Cardiac fibroblast (primary cell): ENCODE data around the gene CLDN3.

Experiments used
- DNase-seq, 2 donors: peaks; one replicate each; pipeline versions ENCODE4 v3.0.0 to v3.0.0-alpha.2; 2010; ENCODE audit warnings: low read depth in 2 of 2
- H3K4me3 ChIP-seq, 2 donors: replicated peaks in 1 of 2; 1 replicate in 1 of 2; 2 replicates in 1 of 2; pipeline ENCODE4 v1.5.1; 2011; ENCODE audit warnings: low read depth in 2 of 2, low read length in 2 of 2, mild to moderate bottlenecking in 2 of 2, moderate library complexity in 1 of 2
- TF ChIP-seq, protein P1 (sequence below): IDR thresholded peaks from one replicate; pipeline ENCODE4 v1.5.1; 2011; ENCODE audit warnings: low read depth, mild to moderate bottlenecking, low read length, inconsistent platforms

CLDN3 gene

DNA sequence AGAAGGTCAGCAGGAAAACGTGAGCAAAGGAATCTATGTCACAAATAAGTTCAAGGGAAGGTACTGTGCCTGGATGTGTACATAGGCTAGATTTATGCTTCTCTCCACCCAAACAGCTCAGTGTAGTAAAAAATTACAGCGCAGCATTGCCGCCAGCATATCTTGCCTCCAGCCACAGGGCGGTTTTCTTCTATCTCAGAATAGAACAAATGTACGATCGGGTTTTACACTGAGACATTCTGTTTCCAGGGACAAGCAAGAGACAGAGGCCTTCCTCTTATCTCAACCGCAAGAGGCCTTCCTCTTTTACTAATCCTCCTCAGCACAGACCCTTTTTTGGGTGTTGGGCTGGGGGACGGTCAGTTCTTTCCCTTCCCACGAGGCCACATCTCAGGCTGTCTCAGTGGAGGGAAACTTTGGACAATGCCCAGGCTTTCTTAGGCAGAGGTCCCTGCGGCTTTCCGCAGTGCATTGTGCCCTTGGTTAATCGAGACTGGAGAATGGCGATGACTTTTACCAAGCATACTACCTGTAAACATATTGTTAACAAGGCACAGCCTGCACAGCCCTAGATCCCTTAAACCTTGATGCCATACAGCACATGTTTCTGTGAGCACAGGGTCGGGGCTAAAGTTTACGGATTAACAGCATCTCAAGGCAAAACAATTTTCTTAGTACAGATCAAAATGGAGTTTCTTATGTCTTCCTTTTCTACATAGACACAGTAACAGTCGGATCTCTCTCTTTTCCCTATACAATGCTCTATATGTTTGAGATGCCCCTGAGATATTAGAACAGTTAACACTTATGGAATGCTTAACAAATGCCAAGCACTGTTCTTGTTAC, 19.9 kb downstream of the CLDN3 start:
- TF ChIP-seq, protein P1, sequence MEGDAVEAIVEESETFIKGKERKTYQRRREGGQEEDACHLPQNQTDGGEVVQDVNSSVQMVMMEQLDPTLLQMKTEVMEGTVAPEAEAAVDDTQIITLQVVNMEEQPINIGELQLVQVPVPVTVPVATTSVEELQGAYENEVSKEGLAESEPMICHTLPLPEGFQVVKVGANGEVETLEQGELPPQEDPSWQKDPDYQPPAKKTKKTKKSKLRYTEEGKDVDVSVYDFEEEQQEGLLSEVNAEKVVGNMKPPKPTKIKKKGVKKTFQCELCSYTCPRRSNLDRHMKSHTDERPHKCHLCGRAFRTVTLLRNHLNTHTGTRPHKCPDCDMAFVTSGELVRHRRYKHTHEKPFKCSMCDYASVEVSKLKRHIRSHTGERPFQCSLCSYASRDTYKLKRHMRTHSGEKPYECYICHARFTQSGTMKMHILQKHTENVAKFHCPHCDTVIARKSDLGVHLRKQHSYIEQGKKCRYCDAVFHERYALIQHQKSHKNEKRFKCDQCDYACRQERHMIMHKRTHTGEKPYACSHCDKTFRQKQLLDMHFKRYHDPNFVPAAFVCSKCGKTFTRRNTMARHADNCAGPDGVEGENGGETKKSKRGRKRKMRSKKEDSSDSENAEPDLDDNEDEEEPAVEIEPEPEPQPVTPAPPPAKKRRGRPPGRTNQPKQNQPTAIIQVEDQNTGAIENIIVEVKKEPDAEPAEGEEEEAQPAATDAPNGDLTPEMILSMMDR, result no peak
- no peak overlapping the region for H3K4me3 ChIP-seq
- DNase-seq, result no peak

DNA sequence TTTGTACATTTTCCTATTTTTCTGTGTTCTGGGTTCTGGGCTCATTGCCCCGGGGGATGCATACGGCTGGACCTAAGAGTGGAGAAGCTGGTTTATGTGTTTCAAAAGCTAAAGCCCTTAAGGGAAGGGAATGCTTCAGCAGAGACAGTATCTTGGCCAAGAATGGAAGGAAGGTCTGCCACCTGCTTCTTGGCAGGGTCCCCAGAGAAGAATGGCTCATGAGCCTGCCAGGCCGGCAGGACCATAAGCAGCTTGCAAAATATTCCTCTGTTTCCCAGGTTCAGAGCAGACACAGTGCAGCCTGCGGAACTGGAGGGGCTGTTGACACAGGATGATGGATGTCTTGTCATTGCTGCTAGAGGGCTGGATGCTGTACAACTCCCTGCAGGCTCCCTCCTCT, 23.7 kb downstream of the CLDN3 start:
- TF ChIP-seq, protein P1, result no peak
- no peak overlapping the region for H3K4me3 ChIP-seq
- no peak for DNase-seq

DNA sequence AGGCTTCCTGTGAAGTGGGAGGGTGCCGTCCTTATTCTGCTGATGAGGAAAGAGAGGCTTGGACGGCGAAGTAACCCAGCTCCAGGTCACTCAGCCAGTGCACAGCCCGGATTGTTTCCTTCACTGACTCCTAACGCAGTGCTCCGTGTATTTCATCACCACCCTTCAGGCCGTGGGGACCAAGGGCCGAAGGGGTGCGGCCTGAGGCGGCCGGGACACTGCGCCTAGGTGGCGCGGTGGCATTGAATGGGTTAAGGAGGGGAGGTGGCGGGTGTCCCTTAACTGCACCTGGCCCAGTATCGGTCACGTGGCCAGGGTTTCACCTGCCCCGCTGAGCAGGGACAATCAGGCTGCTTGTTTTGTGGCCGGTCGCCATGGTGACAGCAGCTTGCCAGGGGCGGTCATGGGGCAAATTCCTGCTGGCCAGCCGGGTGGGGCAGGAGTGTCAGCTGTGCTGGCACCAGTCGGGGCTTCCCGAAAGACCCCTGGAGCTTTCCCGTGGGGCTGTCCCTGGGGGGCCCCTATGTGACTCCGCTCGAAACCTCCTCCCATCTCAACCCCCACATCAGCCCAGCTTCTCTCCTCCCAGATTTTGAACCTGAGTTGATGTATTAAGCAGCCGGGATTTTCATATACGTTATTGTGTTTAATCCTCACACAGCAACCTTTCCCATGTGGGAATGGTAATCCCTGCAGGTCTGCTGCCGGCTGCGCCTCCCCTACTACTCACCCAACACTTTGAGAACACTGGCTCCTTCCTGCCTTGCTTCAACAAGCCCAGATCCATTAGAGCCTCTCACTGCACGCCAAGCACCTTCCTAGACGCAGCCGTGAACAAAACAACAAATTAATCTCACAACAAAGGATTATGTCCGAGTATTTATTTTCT, 27.1 kb downstream of the CLDN3 start:
- peak in 1 of 2 donors; percentile 23 for DNase-seq
- H3K4me3 ChIP-seq, result no peak overlapping the region
- TF ChIP-seq, protein P1, result no peak

DNA sequence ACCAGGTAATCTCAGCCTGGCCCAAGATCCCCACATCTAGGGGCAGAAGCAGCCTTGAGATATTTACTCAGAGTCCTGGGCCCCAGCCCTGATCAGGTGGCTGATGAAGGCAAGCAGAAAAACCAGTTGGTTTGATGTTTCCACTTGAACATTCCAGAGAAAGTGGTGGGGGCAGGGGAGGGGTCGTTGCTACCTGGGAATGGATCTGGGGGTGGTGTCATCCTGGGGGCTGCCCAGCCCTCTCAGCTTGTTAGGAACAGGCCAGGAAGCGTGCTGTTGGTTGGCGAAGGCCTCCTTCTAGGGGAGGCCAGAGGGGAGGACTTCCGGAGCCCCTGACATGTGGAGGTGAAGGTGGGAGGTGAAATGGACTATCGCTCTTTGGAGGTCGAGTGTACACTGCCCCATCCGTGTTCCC, 27.7 kb downstream of the CLDN3 start:
- no peak for DNase-seq
- no peak overlapping the region for H3K4me3 ChIP-seq
- TF ChIP-seq, protein P1, result no peak

DNA sequence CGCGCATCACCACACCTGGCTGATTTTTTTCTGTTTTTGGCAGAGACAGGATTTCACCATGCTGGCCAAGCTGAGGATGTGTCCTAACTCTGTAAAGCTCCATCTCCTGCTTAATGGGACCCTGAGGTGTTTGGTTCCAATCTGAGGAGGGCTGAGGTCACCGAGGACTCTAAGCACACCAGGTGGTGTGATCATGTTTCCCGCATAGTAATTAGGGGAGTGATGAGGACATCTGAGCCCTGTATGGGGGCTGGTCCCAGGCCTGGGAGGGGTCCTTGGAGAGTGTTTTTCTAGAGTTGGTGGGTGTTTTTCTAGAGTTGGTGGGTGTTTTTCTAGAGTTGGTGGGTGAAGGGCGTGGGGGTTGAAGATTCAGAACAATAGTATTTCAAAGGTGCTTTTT, 28.5 kb downstream of the CLDN3 start:
- DNase-seq, result no peak
- H3K4me3 ChIP-seq, result no peak overlapping the region
- TF ChIP-seq, protein P1, result no peak

DNA sequence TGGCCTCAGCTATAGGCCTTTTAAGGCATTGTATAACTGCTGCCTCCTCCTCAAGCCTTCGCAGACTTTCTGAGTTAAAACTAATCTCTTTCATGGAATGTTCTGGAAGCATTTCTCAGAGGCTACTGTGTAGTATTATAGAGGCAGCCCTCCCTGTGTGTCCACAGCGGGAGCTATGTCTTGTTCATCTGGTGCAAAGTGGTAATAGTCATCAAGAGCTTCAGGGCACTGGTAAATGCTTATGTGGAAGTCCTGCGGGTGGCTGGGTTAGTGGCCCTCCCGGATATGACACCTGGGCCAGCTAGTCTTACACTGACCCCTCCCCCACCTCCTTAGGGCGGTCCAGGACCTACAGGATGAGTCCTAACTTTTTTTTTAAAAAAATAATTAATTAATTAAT, 29.3 kb downstream of the CLDN3 start:
- TF ChIP-seq, protein P1, result no peak
- no peak overlapping the region for H3K4me3 ChIP-seq
- no peak for DNase-seq
